ES-I3 (cell line): ENCODE measurements around the gene BCAS3.
"Not testable (repeated sequence)": the region's sequence is repeated elsewhere in the genome, so short reads cannot be mapped to it uniquely, and the experiment has no call there.

ENCODE experiments used
- H3K36me3 ChIP-seq: 2 replicates; pipeline ENCODE4 v1.6.1; 2013; ENCODE audit warnings: mild to moderate bottlenecking, low read length, control low read depth, moderate library complexity; ENCODE audit not compliant: insufficient read depth
- H3K4me1 ChIP-seq: 2 replicates; pipeline ENCODE4 v1.6.1; 2013; ENCODE audit warnings: mild to moderate bottlenecking, control low read depth, low read length; ENCODE audit not compliant: insufficient read depth
- H3K9ac ChIP-seq: 2 replicates; pipeline ENCODE4 v1.6.1; 2013; ENCODE audit warnings: low read depth, mild to moderate bottlenecking, low read length, moderate library complexity
- H3K9me3 ChIP-seq: 2 replicates; pipeline ENCODE4 v1.6.1; 2013; ENCODE audit warnings: mild to moderate bottlenecking, low read length, moderate library complexity; ENCODE audit not compliant: control insufficient read depth, insufficient read depth

BCAS3 gene

DNA sequence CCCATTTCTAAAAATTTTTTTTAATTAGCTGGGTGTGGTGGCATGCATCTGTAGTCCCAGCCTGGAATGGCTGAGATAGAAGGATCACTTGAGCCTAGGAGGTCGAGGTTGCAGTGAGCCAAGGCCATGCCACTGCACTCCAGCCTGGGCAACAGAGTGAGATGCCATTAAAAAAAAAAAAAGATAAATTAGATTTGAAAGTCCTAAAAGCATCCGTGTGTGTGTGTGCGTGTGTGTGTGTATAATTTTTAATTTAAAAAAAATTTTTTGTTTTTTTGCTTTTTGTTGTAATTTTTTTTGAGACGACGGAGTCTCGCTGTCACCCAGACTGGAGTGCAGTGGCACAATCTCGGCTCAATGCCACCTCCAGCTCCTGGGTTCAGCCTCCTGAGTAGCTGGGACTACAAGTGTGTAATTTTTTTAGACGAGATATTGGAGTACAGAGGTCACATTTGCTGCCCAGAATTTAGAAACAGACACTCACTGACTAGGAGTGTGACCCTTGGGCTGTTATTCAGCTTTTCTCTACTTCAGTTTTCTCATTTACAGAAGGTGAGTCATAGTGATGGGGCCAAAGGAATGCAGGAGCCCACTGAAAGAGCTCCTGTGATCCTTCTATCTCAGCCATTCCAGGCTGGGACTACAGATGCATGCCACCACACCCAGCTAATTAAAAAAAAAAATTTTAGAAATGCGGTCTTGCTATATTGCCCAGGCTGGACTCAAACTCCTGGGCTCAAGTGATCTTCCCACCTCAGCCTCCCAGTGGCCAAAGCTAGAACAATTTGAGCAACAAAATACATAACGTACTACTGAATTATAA, 749.0 kb downstream of the BCAS3 start:
- Histone ChIP-seq H3K9ac (no peak overlapping the region), H3K36me3 (no peaks in the 10 kb centered on the region), H3K9me3 (no peaks in the 10 kb centered on the region), H3K4me1 (peaks cover 2% of the 10 kb centered on the region)

- H3K9me3 ChIP-seq: no peaks in the 10 kb centered on the region
- H3K4me1 ChIP-seq: peaks cover 5% of the 10 kb centered on the region
- no peak overlapping the region for H3K9ac ChIP-seq
- no peaks in the 10 kb centered on the region for H3K36me3 ChIP-seq
These were observed 749.9 kb downstream of the BCAS3 start for GRCh38 chr17:61427567-61427966.

GRCh38 chr17:61429274-61429673, 751.6 kb downstream of the BCAS3 start:
- Histone ChIP-seq H3K36me3 (no peaks in the 10 kb centered on the region), H3K9ac (no peak overlapping the region), H3K4me1 (peaks cover 5% of the 10 kb centered on the region), H3K9me3 (no peaks in the 10 kb centered on the region)

- not testable (repeated sequence) for H3K9me3 ChIP-seq, H3K9ac ChIP-seq, H3K36me3 ChIP-seq, H3K4me1 ChIP-seq
These were observed 752.2 kb downstream of the BCAS3 start for GRCh38 chr17:61429831-61430230.

GRCh38 chr17:61431594-61432311, 754.1 kb downstream of the BCAS3 start:
- Histone ChIP-seq H3K36me3 (no peaks in the 10 kb centered on the region), H3K9ac (no peak overlapping the region), H3K9me3 (no peaks in the 10 kb centered on the region; the same call in 1 of the 2 replicates), H3K4me1 (peaks cover 5% of the 10 kb centered on the region)

- no peaks in the 10 kb centered on the region; the same call in 1 of the 2 replicates for H3K9me3 ChIP-seq
- H3K4me1 ChIP-seq: peaks cover 5% of the 10 kb centered on the region; the same call in 1 of the 2 replicates
- H3K36me3 ChIP-seq: no peaks in the 10 kb centered on the region
- no peak overlapping the region for H3K9ac ChIP-seq
These were observed 758.6 kb downstream of the BCAS3 start for GRCh38 chr17:61436273-61436672.

GRCh38 chr17:61436995-61437704, 759.5 kb downstream of the BCAS3 start:
- Histone ChIP-seq H3K4me1 (no peaks in the 10 kb centered on the region), H3K9ac (no peak overlapping the region), H3K36me3 (no peaks in the 10 kb centered on the region), H3K9me3 (no peaks in the 10 kb centered on the region; the same call in 1 of the 2 replicates)

- Histone ChIP-seq H3K9ac (no peak overlapping the region), H3K36me3 (no peaks in the 10 kb centered on the region), H3K9me3 (no peaks in the 10 kb centered on the region; the same call in 1 of the 2 replicates)
These were observed 763.0 kb downstream of the BCAS3 start for GRCh38 chr17:61440697-61441096.

GRCh38 chr17:61441507-61441906, 763.9 kb downstream of the BCAS3 start:
- H3K36me3 ChIP-seq, H3K9me3 ChIP-seq, H3K9ac ChIP-seq, H3K4me1 ChIP-seq: not testable (repeated sequence)

More at GRCh38 chr17:61440697-61441096, 763.0 kb downstream of the BCAS3 start:
- H3K4me1 ChIP-seq: peaks cover 4% of the 10 kb centered on the region; the same call in 1 of the 2 replicates

- Histone ChIP-seq H3K9me3 (no peaks in the 10 kb centered on the region; the same call in 1 of the 2 replicates), H3K36me3 (no peaks in the 10 kb centered on the region), H3K4me1 (peaks cover 6% of the 10 kb centered on the region; the same call in 1 of the 2 replicates), H3K9ac (no peak overlapping the region)
These were observed 764.6 kb downstream of the BCAS3 start for GRCh38 chr17:61442136-61442775.
